DMS153 (cell line): Measurements from ENCODE around the gene PKD2L1.
"Not testable (repeated sequence)": the region's sequence is repeated elsewhere in the genome, so short reads cannot be mapped to it uniquely, and the experiment has no call there.

Experiments
- DNase-seq: peaks from one replicate; lab custom pipeline; 2025; lab: John Stamatoyannopoulos, UW

Gene PKD2L1

GRCh38 chr10:100333661-100334440 lies 3.8 kb upstream of the PKD2L1 start:
- no peak for DNase-seq

GRCh38 chr10:100333106-100333505 lies 3.1 kb upstream of the PKD2L1 start:
- DNase-seq = no peak

GRCh38 chr10:100328198-100328597 lies 1.8 kb downstream of the PKD2L1 start:
- no peak for DNase-seq

- DNase-seq = no peak
Measured at GRCh38 chr10:100327718-100328009, 2.4 kb downstream of the PKD2L1 start.

GRCh38 chr10:100327007-100327717 lies 2.9 kb downstream of the PKD2L1 start:
- DNase-seq = no peak

- no peak for DNase-seq
Measured at GRCh38 chr10:100325158-100325557, 4.9 kb downstream of the PKD2L1 start.

GRCh38 chr10:100319707-100320402 lies 10.2 kb downstream of the PKD2L1 start:
- peak; percentile 93 for DNase-seq

- no peak for DNase-seq
Measured at GRCh38 chr10:100318207-100318606, 11.8 kb downstream of the PKD2L1 start.

GRCh38 chr10:100315615-100316014 lies 14.4 kb downstream of the PKD2L1 start:
- no peak for DNase-seq

- DNase-seq = no peak
Measured at GRCh38 chr10:100311298-100311697, 18.7 kb downstream of the PKD2L1 start.

GRCh38 chr10:100307684-100308083 lies 22.3 kb downstream of the PKD2L1 start:
- no peak for DNase-seq

GRCh38 chr10:100306861-100307260 lies 23.2 kb downstream of the PKD2L1 start:
- DNase-seq = no peak

GRCh38 chr10:100304414-100304813 lies 25.6 kb downstream of the PKD2L1 start:
- no peak for DNase-seq

- DNase-seq = peak; percentile 53
Measured at GRCh38 chr10:100303724-100304319, 26.2 kb downstream of the PKD2L1 start.

GRCh38 chr10:100301123-100301522 lies 28.9 kb downstream of the PKD2L1 start:
- DNase-seq = not testable (repeated sequence)

- DNase-seq = no peak
Measured at GRCh38 chr10:100297242-100297641, 32.8 kb downstream of the PKD2L1 start.

GRCh38 chr10:100293066-100293465 lies 37.0 kb downstream of the PKD2L1 start:
- DNase-seq = no peak

GRCh38 chr10:100292300-100292699 lies 37.7 kb downstream of the PKD2L1 start:
- DNase-seq = not testable (repeated sequence)

- no peak for DNase-seq
Measured at GRCh38 chr10:100291356-100291755, 38.7 kb downstream of the PKD2L1 start.

- no peak for DNase-seq
Measured at GRCh38 chr10:100289641-100290040, 40.4 kb downstream of the PKD2L1 start.

GRCh38 chr10:100288196-100288595 lies 41.8 kb downstream of the PKD2L1 start:
- DNase-seq = no peak

- DNase-seq = no peak
Measured at GRCh38 chr10:100287756-100288155, 42.3 kb downstream of the PKD2L1 start.
